Osteoblast (primary cell): ENCODE results near the gene JMJD1C. TPM values are rescaled to one million over a fixed set of nuclear protein-coding genes. Genes with fewer than 3 reads are reported as not detected.
A peak's percentile ranks its signal among the peaks of the same experiment; 100 is the strongest.

Experiments used
- DNase-seq: peaks from one replicate; pipeline ENCODE4 v3.0.0; 2011; ENCODE audit warnings: low spot score, mixed read lengths; ENCODE audit not compliant: insufficient read length; ENCODE audit errors: missing footprints
- H2AFZ ChIP-seq: 2 replicates; pipeline ENCODE4 v1.6.0; 2011; ENCODE audit warnings: mild to moderate bottlenecking, low read length
- H3K27ac ChIP-seq: 2 replicates; pipeline ENCODE4 v1.5.1; 2011; ENCODE audit warnings: mild to moderate bottlenecking, low read depth, low read length, moderate library complexity
- H3K27me3 ChIP-seq: 2 replicates; pipeline ENCODE4 v1.6.0; 2012; ENCODE audit warnings: mild to moderate bottlenecking, control low read depth, inconsistent platforms, low read length, moderate library complexity; ENCODE audit not compliant: insufficient read depth
- H3K36me3 ChIP-seq: 2 replicates; pipeline ENCODE4 v1.5.1; 2011; ENCODE audit warnings: mild to moderate bottlenecking, low read length, control low read depth, moderate library complexity; ENCODE audit not compliant: insufficient read depth
- H3K4me1 ChIP-seq: 2 replicates; pipeline ENCODE4 v1.5.1; 2011; ENCODE audit warnings: mild to moderate bottlenecking, low read length, control low read depth, moderate library complexity; ENCODE audit not compliant: insufficient read depth
- H3K4me2 ChIP-seq: 2 replicates; pipeline ENCODE4 v1.6.0; 2011; ENCODE audit warnings: mild to moderate bottlenecking, low read length; ENCODE audit not compliant: insufficient read depth
- H3K4me3 ChIP-seq: fragments of 200-600 bp; sonication (generic); 3 replicates; pipeline ENCODE4 v1.5.1; 2012; ENCODE audit warnings: mild to moderate bottlenecking, low read length, inconsistent platforms; ENCODE audit not compliant: insufficient read depth
- H3K79me2 ChIP-seq: 2 replicates; pipeline ENCODE4 v1.6.0; 2012; ENCODE audit warnings: mild to moderate bottlenecking, low read length, control low read depth, inconsistent platforms; ENCODE audit not compliant: insufficient read depth
- H3K9me3 ChIP-seq: 2 replicates; pipeline ENCODE4 v1.5.1; 2011; ENCODE audit warnings: low read depth, low read length, control low read depth
- H4K20me1 ChIP-seq: 2 replicates; pipeline ENCODE4 v1.6.0; 2012; ENCODE audit warnings: mild to moderate bottlenecking, low read length, control low read depth; ENCODE audit not compliant: insufficient read depth
- total RNA-seq: library from RNA; depleted of rRNA; stranded (reverse); fragments of >200 nt; gene quantifications from 2 replicates; pipeline ENCODE4 v1.2.3, GENCODE V29; 2012
- TF ChIP-seq, protein P1 (sequence below): IDR thresholded peaks from 2 replicates; pipeline ENCODE4 v1.5.1; 2011; ENCODE audit warnings: mild to moderate bottlenecking, low read depth, low read length, moderate library complexity; ENCODE audit errors: extremely low read depth

Gene JMJD1C
- total RNA-seq, 1 donor = 92.6 TPM

- Histone ChIP-seq H2AFZ (no peak overlapping the region), H3K4me3 (peak overlapping the region; percentile 53)
- DNase-seq = peak; percentile 84
These were observed 26.0 kb upstream of the JMJD1C start for GRCh38 chr10:63491588-63492316.

DNA sequence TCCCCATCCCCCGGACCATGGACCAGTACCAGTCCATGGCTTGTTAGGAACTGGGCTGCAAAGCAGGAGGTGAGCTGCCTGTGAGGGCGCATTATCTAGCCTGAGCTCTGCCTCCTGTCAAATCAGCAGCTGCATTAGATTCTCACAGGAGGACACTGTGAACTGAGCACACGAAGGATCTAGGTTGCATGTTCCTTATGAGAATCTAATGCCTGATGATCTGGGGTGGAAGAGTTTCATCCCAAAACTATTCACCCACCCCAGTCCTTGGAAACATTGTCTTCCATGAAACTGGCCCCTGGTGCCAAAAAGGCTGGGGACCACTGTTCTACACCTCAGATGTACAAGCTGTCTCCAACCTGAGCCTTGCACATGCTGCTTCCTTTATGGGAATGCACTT, 24.1 kb upstream of the JMJD1C start:
- no peak overlapping the region for H2AFZ ChIP-seq
- H3K4me1 ChIP-seq = peaks cover 23% of the 10 kb centered on the region
- no peak overlapping the region for H3K27ac ChIP-seq
- peaks cover 5% of the 10 kb centered on the region for H4K20me1 ChIP-seq
- H3K9me3 ChIP-seq = no peaks in the 10 kb centered on the region
- no peak for DNase-seq
- no peak overlapping the region for H3K4me3 ChIP-seq
- peaks cover 73% of the 10 kb centered on the region for H3K79me2 ChIP-seq
- H3K27me3 ChIP-seq = no peaks in the 10 kb centered on the region
- no peaks in the 10 kb centered on the region for H3K36me3 ChIP-seq
- TF ChIP-seq, protein P1, sequence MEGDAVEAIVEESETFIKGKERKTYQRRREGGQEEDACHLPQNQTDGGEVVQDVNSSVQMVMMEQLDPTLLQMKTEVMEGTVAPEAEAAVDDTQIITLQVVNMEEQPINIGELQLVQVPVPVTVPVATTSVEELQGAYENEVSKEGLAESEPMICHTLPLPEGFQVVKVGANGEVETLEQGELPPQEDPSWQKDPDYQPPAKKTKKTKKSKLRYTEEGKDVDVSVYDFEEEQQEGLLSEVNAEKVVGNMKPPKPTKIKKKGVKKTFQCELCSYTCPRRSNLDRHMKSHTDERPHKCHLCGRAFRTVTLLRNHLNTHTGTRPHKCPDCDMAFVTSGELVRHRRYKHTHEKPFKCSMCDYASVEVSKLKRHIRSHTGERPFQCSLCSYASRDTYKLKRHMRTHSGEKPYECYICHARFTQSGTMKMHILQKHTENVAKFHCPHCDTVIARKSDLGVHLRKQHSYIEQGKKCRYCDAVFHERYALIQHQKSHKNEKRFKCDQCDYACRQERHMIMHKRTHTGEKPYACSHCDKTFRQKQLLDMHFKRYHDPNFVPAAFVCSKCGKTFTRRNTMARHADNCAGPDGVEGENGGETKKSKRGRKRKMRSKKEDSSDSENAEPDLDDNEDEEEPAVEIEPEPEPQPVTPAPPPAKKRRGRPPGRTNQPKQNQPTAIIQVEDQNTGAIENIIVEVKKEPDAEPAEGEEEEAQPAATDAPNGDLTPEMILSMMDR = no peak
- H3K4me2 ChIP-seq = no peak overlapping the region

More at GRCh38 chr10:63491588-63492316, 26.0 kb upstream of the JMJD1C start:
- peak overlapping the region; percentile 82 for H3K4me2 ChIP-seq
- peak overlapping the region; percentile 94 for H3K27ac ChIP-seq
- no peaks in the 10 kb centered on the region for H3K36me3 ChIP-seq
- H3K79me2 ChIP-seq = peaks cover 73% of the 10 kb centered on the region
- no peaks in the 10 kb centered on the region for H3K27me3 ChIP-seq
- peaks cover 5% of the 10 kb centered on the region for H4K20me1 ChIP-seq
- TF ChIP-seq, protein P1 = no peak
- H3K9me3 ChIP-seq = no peaks in the 10 kb centered on the region
- H3K4me1 ChIP-seq = peaks cover 23% of the 10 kb centered on the region

GRCh38 chr10:63487990-63488389, 22.2 kb upstream of the JMJD1C start:
- Histone ChIP-seq H3K27ac (no peak overlapping the region), H3K4me3 (no peak overlapping the region), H4K20me1 (peaks cover 5% of the 10 kb centered on the region), H3K36me3 (no peaks in the 10 kb centered on the region), H3K27me3 (no peaks in the 10 kb centered on the region), H3K4me1 (peaks cover 21% of the 10 kb centered on the region), H3K4me2 (no peak overlapping the region), H3K79me2 (peaks cover 75% of the 10 kb centered on the region), H2AFZ (no peak overlapping the region), H3K9me3 (no peaks in the 10 kb centered on the region)
- TF ChIP-seq, protein P1 = no peak
- no peak for DNase-seq

DNA sequence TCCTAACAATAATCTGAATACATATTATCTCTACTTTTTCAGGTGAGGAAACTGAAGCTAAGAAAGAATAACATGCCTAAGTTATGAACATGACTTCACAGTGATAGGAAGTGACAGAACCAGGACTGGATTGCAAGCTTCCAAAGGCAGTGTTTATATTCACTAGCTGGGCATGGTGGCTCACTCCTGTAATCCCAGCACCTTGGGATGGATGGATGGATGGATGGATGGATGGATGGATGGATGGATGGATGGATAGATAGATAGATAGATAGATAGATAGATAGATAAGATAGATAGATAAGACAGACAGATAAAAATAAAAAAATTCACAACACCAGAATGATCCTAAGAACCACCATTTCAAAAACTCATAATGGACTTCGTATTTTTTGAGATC, 18.2 kb upstream of the JMJD1C start:
- peaks cover 92% of the 10 kb centered on the region for H3K79me2 ChIP-seq

More for the DNA sequence above, 18.2 kb upstream of the JMJD1C start:
- no peaks in the 10 kb centered on the region for H3K4me1 ChIP-seq
- TF ChIP-seq, protein P1 = no peak
- DNase-seq = no peak
- H3K4me2 ChIP-seq = no peak overlapping the region
- no peak overlapping the region for H3K4me3 ChIP-seq
- no peaks in the 10 kb centered on the region for H3K27me3 ChIP-seq
- H2AFZ ChIP-seq = no peak overlapping the region
- H3K36me3 ChIP-seq = no peaks in the 10 kb centered on the region
- H4K20me1 ChIP-seq = no peaks in the 10 kb centered on the region
- H3K9me3 ChIP-seq = no peaks in the 10 kb centered on the region
- no peak overlapping the region for H3K27ac ChIP-seq
